Amniotic epithelial cell (primary cell): ENCODE data around the gene METTL8.
"Not testable (repeated sequence)": the region's sequence is repeated elsewhere in the genome, so short reads cannot be mapped to it uniquely, and the experiment has no call there.

Source experiments
- DNase-seq: peaks from one replicate; pipeline ENCODE4 v3.0.0-alpha.2; 2010; ENCODE audit warnings: low read depth

Gene METTL8

DNA sequence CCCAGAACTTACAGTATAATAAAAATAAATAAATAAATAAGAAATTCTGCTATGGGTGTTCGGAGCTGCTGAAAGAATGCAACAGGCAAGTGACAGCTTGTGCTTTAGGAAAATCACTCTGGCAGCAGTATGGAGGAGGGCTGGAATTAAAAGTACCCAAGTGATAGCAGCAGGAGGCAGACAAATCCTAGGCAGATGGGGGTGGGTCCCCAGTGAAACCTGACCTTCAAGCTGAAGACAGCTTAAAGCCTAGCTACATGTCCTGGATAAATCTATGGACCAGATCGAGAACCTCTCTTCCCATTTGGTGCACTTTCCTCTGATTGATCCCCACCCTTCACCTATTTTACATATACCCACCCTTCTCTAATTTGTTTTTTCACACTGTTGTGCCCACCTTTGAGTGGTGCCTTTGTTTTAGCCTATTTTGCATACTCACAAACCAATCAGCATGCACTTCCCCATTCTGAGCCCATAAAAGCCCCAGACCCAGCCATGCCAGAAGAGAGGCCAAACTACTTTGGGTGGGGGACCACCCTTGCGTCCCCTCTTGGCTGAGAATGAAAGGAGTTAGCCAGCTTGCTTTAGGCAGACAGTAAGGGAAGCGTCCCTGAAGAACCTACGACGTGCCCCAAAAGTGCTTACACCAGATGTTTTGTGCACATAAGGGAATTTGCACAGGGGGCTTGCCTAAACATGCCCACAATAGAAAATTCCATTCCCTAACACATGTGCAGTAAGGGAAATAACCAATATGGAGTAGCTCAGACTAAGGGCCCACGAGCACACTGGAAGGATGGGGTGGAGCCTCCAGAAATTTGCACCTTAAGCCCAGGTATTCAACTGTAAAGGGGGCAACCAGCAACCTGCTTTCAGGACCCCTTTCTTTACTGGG is 3.0 kb downstream of the METTL8 start:
- no peak for DNase-seq

DNA sequence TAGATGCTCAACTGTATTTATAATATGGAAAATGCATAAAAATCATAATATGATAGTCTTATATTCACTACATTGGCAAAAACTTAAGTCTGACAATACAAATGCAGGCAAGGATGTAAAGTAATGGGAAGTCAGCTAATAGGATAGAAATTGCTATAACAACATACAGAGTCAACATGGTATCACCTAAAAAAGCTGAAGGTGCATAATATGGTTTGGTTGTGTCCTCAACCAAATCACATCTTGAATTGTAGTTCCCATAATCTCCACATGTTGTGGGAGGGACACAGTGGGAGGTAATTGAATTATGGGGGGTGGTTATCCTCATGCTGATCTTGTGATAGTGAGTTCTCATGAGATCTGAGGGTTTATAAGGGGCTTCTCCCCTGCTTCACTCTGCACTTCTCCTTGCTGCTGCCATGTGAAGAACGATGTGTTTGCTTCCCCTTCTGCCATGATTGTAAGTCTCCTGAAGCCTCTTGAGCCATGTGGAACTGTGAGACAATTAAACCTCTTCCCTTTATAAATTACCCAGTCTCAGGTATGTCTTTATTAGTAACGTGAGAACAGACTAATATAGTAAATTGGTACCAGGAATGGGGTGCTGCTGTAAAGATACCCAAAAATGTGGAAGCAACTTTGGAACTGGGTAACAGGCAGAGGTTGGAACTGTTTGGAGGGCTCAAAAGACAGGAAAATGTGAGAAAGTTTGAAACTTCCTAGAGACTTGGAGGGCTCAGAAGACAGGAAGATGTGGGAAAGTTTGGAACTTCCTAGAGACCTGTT is 10.9 kb downstream of the METTL8 start:
- not testable (repeated sequence) for DNase-seq

DNA sequence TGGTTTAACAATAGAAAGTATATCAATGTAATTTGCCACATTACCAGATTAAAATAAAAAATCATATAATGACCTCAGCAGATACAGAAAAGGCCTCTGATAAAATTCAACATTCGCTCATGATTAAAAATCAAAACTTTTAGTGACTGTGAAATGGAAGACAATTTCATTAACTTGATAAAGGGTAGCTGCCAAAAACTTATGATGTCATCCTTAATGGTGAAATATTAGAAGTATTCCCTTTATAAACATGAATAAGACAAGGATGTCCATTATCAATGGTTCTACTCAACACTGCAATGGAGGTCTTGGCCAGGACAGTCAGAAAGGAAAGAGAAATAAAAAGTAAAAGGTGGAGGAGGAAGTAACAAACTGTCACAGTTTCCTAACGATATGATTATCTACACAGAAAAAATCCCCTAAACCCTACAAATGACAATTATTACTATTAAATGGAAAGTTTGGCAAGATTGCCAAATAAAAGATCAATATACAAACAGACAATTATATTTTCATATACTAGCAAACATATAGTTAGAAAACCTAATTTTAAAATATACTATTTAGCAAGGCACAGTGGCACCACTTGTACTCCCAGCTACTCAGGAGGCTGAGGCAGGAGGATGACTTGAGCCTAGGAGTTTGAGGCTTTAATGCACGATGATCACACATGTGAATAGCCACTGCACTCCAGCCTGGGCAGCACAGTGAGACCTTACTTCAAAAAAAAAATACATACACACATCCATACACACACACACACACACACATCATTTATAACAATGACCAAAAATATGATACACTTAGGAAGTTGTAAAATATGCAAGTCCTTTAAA is 12.8 kb downstream of the METTL8 start:
- no peak for DNase-seq

DNA sequence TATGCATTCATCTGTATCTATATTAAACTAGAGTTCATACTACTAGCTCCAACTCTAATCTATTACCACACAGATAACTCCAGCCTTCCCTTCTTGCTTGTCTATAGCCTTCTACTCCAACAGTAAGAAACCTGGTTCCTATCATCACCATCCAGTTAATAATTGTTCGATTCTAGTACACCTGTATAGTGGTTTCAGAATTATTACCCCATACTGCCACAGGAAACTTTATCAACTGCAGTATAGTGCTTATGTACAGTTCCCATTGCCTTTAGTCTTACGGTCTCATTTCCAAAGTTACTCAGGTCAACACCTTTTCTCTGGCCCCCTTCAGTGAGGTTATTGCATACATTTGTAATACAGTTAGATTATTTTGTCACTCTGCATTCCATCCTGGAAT is 14.5 kb downstream of the METTL8 start:
- no peak for DNase-seq

DNA sequence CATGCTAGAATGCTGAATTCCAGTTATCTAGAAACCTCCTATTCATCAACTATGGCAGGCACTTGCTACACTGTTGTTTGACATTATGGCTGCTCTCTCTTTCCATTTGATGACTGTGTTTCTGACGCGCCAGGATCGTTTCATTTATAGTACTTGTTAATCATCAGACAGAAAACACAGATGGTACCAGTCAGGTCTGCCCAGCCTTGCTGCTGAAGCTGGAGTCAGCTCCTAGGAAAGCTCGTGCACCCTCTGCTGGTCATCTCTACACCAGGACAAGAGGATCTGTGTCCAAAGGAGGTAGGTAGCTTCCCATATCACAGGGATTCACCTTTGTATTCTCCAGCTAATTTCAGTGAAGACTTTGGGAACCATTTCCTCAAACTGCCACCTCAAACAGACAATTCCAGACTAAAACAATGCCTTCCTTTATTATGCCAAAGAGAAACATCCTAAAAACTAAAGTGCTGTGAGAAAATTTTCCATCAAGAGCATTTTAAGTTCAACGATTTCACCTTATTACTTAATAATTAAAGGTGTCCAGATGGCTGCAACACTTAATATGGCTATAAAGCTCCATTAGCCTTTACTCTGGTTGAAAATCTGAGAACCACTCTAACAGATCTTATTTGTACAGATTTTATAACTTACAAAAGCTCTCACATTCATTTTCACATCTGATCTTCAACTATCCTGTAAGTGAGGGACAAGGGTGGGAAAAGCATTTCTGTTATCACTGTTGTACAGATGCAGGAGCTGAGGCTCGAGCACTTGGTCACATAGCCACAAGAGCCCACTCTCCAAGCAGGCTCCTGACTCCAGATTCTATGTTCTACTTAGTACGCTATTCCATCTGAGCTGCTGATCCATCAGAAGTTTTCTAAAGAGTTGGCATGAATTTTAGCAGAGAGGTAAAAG is 17.5 kb downstream of the METTL8 start:
- peak; percentile 98 for DNase-seq

DNA sequence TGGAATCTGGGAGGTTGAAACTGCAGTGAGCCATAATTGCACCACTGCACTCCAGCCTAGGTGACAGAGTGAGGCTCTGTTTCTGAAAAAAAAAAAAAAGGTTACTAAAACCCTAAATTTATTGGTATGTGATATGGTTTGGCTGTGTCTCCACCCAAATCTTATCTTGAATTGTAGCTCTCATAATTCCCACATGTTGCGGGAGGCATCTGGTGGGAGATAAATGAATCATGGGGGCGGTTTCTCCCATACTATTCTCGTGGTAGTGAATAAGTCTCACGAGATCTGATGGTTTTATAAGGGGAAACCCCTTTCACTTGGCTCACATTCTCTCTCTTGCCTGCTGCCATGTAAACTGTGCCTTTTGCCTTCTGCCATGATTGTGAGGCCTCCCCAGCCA is 19.1 kb downstream of the METTL8 start:
- peak; percentile 32 for DNase-seq

DNA sequence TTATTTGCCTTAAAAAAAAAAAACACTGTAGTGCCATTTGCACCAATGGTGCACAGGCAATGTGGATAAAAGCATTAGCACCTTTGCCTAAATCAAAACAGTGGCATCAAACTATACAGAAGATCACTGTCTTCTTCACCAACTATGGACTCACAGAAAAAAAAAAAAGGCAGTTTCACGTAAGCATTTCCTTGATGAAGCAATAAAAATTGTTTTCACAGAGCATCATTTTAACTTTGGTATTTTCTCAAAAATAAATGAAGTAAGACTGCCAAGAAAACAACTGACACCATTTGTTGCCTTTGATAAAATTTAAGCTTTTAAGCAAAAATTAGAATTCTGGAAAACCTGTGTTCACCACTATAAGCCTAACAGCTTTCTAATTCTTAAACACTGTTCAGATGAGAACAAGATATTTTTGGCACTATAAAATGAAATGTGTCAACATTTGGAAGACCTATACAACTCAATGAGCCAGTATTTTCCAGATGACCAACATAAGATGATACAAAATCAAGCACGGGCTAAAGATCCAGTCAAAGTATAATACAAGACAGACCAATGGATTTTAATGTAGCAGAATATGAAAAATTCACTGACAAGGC is 21.1 kb downstream of the METTL8 start:
- peak; percentile 56 for DNase-seq

DNA sequence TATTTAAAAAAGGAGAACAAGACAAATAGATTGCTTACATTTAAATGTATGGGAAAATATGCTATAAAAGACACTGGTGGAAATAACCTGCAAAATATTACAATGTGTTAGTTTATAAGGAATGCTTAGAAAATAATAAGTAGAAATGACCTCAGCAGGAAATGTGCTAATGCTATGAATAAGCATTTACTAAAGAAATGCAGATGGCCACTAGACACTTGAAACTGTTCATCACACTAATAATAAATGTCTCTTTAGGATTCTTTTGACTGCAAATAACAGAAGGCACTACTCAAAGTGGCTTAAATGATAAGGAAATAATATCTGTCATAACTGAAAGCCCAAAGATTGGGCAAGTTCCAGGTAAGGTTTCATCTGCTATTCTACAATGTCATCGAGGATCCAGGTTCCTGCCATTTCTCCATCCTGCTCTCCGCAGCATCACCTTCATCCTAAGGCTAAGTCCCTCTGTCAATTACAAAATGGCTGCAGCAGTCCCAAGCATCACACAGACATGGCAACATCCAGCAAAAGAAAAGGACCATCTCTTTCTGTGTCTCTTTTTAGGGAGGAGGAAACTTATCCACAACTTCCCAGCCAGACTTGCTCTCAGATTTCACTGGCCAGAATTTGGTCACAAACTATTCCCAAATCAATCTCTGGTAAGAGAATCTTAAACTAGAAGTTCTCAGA is 21.9 kb downstream of the METTL8 start:
- DNase-seq, result peak; percentile 69

DNA sequence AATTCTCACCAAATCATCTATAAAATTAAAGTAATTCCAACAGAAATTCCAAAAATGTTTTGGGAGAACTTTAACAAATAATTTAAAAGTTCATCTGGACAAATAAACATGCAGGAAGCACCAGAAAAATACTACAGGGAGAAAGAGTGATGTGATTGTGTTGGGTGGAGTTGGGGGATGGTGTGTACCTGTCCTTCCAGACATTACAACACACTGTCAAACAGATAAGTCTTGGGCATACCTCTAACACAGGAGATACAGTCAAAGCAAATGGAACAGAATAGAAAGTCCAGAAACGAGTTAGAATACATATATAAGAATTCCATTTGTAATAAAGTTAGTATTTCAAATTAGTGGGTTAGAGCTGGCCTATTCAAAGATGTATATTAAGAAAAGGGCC is 22.6 kb downstream of the METTL8 start:
- DNase-seq, result no peak

DNA sequence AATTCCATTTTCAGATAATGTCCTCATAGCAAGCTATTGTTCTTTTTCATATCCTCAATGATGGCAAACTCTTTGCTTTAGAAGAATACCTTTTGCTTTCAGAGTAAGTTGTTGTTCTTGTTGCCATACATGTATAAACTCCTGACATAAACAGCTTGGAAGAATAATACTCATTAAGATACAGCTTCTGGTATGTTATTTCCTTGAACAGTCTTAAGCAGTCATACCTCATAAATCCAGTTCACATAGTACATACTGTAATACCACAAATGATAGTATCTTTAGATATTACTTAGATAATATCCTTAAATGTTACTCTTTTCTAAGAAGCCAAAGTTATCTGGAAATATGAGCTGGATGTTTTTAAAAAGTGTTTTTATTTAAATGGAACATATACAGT is 23.2 kb downstream of the METTL8 start:
- peak; percentile 78 for DNase-seq

DNA sequence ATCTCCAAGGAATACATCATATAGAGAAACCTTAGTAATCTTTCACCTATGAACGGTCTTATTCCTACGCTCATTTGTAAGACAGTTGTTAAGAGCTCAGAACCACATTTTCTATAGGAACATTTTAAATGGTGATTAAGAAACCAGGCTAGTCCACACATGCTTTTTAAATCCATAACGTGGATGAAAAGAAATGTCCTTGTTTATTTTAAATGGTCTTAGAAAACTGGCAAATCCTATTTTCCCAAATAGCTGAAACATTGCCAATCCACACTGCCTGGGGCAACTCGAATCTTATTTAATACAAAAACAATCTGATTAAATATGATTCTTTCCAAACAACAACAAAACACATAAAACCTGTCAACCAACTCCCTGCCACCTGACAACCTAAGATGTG is 23.7 kb downstream of the METTL8 start:
- peak; percentile 37 for DNase-seq

DNA sequence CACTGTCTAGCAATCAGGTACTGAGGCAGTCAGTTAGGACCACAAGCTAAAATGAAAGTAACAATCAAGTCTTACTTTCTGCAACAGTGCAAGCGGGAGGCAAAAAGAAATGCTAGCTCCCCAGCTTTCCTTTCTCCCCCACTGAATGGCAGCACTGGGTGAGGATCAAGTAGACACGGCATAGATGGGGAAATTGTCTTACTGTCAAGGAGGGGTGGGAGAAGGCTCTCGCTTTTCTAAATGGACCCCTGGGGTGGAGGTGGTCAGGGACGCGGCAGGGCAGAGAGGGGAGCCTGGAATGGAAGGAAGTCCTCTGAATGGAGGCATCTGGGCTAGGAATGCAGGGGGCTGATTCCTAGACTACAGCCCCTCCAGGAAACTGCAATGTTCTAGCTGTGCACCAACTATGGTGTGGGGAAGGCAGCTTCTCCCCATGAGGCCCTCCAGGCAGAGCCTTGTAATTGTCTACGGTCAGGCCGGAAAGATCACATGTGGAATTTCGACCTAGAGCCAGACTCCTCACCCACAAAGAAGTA is 24.3 kb downstream of the METTL8 start:
- DNase-seq, result peak; percentile 7

DNA sequence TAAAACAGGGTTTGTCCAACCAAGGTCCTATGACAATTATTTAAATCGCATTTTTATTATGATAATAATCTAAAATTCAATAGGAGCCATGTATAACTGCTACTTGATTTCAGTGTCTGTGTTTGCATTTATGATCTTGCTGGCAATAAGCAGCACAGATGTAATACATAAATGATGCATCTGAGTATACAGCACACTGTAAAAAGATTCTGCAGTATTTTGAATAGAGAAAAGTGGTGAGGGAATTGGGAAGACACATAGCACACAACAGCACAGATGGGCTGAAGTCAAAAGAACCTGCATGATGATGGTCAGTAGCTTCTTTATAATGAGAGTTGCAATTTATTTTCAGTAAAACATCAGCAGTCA is 26.1 kb downstream of the METTL8 start:
- DNase-seq, result no peak

DNA sequence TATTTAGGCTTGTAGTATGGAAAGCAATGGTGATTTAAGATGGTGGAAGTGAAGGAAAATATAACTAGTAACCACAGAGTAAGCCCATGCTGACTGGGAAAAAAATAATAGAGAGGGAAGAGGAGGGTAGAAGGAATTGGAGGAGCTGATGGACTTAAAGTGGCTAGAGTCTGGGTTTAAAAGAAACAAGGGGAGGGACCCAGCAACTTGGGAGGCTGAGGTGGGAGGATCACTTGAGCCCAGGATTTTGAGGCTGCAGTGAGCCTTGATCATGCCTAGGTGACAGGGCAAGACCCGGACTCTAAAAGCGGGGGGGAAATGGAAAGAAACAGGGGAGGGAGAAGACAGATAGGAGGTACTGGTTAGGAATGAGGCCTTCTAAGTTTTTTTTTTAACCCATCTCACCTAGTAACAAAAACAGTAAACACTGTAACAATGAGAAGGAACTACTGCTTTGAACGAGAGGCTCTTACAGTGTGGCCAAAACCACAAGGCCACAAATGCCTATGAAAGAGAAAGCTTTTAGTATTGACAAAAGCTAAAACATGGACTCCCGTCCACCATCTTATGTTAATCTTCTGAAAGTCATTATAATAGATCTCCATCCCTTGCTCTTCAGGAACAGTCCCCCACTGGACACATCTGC is 26.6 kb downstream of the METTL8 start:
- no peak for DNase-seq

DNA sequence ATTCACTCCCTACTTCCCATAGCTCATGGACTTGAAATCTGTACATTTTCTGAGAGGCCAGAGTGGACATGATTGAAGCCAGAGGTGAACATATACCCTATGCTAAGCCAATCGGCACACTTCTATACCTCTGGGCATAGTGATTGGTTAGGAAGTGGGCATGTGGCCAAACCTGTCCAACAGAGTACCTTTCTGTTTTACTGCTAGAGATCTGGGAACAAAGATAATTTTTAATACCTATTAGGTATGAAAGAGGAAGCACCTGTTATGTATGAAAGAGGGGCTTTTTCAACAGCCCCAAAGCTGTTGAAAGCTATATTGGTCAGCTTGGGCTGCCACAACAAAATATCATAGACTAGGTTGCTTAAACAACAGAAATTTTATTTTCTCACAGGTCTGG is 27.7 kb downstream of the METTL8 start:
- DNase-seq, result no peak

DNA sequence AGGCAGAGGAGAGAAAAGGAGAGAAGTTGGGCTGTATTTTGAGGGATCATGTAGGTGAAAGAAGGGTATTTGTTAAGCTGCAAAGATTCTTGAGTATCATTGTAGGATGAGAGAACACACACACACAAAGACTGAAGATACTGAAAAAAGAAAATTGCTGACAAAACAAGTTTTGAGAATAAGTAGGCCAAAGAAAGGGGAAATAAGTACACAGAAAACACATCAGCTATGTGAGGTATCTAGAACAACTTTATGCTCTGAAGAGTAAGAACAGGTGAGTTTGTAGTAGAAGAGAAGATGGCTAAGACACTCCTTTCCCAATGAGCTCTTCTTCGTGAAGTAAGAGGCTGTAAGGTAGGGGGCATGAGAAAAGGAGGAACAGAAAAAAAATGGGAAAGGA is 28.2 kb downstream of the METTL8 start:
- DNase-seq, result no peak

DNA sequence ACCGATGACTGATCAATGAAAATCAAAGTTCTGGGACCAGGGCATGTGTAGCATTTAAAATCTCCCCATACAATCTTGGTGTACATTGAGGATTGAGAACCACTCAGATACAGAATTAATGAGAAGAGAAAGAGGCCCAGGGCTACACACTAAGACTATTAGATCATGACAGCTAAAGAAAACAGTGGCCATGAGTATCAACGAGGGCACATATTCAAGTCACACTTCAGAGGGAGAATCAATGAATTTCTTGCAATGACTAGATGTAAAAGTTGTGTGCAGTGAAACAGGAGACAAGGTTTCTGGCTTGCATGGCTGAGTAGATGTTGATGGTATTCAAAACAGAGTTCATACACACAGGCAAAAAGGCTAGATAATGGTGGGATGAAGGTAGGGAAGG is 29.1 kb downstream of the METTL8 start:
- no peak for DNase-seq

DNA sequence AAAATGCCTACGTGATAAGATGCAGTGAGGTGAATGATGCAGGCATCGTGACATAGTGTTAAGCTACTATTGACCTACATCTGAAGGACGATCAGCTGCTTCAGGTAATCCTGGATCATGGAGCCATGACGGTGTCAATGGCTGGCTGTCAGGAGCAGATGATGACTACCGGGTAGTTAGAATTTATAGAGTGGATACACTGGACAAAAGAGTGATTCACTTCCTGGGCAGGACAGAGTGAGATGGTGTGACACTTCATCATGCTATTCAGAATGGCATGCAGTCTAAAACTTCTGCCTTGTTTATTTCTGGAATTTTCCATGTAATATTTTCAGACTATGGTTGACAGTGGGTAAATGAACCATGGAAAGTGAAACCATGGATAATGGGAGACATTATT is 29.5 kb downstream of the METTL8 start:
- peak; percentile 57 for DNase-seq

DNA sequence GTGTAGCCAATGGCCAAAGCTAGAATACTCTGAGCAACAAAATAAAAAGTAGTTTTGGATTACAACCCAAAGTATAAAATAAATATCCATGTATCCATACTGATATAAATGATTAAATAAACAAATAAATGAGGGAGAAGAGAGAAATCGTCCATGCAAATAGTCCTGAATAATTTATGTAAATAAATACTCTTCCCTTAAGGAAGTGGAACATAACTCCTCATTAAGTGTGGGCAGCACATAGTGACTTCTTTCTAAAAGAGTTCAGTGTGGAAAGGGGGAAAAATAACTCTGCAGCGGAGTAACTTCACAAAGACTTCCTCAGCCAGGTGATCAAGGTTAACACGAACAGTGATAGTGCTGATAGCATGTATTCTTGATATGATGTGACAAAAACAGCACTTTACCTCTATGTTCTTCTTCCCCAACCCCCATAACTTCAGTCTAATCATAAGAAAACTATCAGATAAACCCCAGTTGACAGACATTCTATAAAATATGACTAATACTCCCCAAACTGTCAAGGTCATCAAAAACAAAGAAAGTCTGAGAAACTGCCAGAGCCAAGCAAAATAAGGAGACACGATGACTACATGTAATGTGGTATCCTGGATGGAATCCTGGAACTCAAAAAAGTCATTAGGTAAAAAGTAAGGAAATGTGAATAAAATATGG is 30.7 kb downstream of the METTL8 start:
- DNase-seq, result peak; percentile 13
